CD4-positive, alpha-beta T cell (primary cell): ENCODE measurements around the gene LTN1. TPM values are rescaled to one million over a fixed set of nuclear protein-coding genes. Genes with fewer than 3 reads are reported as not detected.

Source experiments
- ATAC-seq: fragments of 200-7000 bp; cut with Tn5 transposase; one replicate; pipeline ENCODE4 v1.10.0; 2022; ENCODE audit warnings: mild to moderate bottlenecking; ENCODE audit not compliant: poor library complexity
- CTCF ChIA-PET: fragments of 350-600 bp; sonication (Branson Sonifier 250); formaldehyde crosslinking; loops from one replicate; lab custom pipeline; 2021; ENCODE audit warnings: antibody characterized with exemption, inconsistent platforms; lab: Charles Lee
- POLR2A ChIA-PET: fragments of 350-600 bp; sonication (Branson Sonifier 250); formaldehyde crosslinking; loops from one replicate; lab custom pipeline; 2021; ENCODE audit warnings: antibody characterized with exemption, inconsistent platforms; lab: Charles Lee
- DNase-seq, 14 experiments: peaks; one replicate each; pipeline ENCODE4 v3.0.0-alpha.2; 2013 to 2020; ENCODE audit warnings: mixed read lengths in 2 of 14
- H3K27ac ChIP-seq, 2 donors: one replicate each; pipeline versions ENCODE4 v1.5.1 to v1.7.0; 2013; ENCODE audit warnings: low read length in 2 of 2, low read depth in 1 of 2, mild to moderate bottlenecking in 1 of 2
- H3K27me3 ChIP-seq, 2 experiments: 1 replicate in 1 of 2; 2 replicates in 1 of 2; pipeline versions ENCODE4 v1.6.1 to v1.7.0; 2013; ENCODE audit warnings: low read length in 2 of 2, control low read depth in 1 of 2, mild to moderate bottlenecking in 1 of 2, moderate library complexity in 1 of 2; ENCODE audit not compliant: insufficient read depth in 2 of 2, control insufficient read depth in 1 of 2
- H3K36me3 ChIP-seq: one replicate; pipeline ENCODE4 v1.6.1; 2013; ENCODE audit warnings: low read length, control low read depth; ENCODE audit not compliant: insufficient read depth
- H3K4me1 ChIP-seq: one replicate; pipeline ENCODE4 v1.6.1; 2013; ENCODE audit warnings: low read length, control low read depth; ENCODE audit not compliant: insufficient read depth
- H3K4me3 ChIP-seq: one replicate; pipeline ENCODE4 v1.5.1; 2013; ENCODE audit warnings: mild to moderate bottlenecking, low read length, moderate library complexity
- H3K9me3 ChIP-seq, 2 experiments: 1 replicate in 1 of 2; 2 replicates in 1 of 2; pipeline versions ENCODE4 v1.6.1 to v1.7.0; 2013; ENCODE audit warnings: low read length in 2 of 2, mild to moderate bottlenecking in 2 of 2, control low read depth in 1 of 2, moderate library complexity in 1 of 2; ENCODE audit not compliant: control insufficient read depth in 1 of 2, insufficient read depth in 1 of 2
- H3K27ac Mint-ChIP-seq: one replicate; pipeline ENCODE4 v1.8.0; 2020; ENCODE audit warnings: mixed read lengths
- H3K27me3 Mint-ChIP-seq: one replicate; pipeline ENCODE4 v1.8.0; 2021; ENCODE audit warnings: mixed read lengths
- H3K36me3 Mint-ChIP-seq: one replicate; pipeline ENCODE4 v1.8.0; 2021; ENCODE audit warnings: low read depth, mixed read lengths
- H3K4me1 Mint-ChIP-seq: one replicate; pipeline ENCODE4 v1.8.0; 2021; ENCODE audit warnings: low read depth, mixed read lengths
- H3K4me3 Mint-ChIP-seq: one replicate; pipeline ENCODE4 v1.8.0; 2020; ENCODE audit warnings: mild to moderate bottlenecking, mixed read lengths
- H3K9me3 Mint-ChIP-seq: one replicate; pipeline ENCODE4 v1.8.0; 2020; ENCODE audit warnings: mixed read lengths
- intact Hi-C, 2 experiments: fragments of 100-400 bp; cut with DNase I in 1 of 2; cut with micrococcal nuclease in 1 of 2; formaldehyde crosslinking; loops; one replicate each; pipeline versions ENCODE4 v1.15.1 to v1.9.0; 2023 to 2025; cut with DNase I, micrococcal nuclease
- total RNA-seq, 174 experiments: library from RNA in 2 of 174; stranded (reverse) in 2 of 174; gene quantifications; one replicate each; pipeline ENCODE4 v1.2.3 and lab custom pipeline; 2021 to 2026
- TF ChIP-seq, protein P1 (sequence below): fragments of 200-600 bp; IDR thresholded peaks from one replicate; pipeline ENCODE4 v1.8.0; 2022; ENCODE audit warnings: antibody characterized with exemption, mild to moderate bottlenecking

The LTN1 gene
- total RNA-seq, 2 experiments from 2014 or later, result 23.6 to 24.3 TPM

DNA sequence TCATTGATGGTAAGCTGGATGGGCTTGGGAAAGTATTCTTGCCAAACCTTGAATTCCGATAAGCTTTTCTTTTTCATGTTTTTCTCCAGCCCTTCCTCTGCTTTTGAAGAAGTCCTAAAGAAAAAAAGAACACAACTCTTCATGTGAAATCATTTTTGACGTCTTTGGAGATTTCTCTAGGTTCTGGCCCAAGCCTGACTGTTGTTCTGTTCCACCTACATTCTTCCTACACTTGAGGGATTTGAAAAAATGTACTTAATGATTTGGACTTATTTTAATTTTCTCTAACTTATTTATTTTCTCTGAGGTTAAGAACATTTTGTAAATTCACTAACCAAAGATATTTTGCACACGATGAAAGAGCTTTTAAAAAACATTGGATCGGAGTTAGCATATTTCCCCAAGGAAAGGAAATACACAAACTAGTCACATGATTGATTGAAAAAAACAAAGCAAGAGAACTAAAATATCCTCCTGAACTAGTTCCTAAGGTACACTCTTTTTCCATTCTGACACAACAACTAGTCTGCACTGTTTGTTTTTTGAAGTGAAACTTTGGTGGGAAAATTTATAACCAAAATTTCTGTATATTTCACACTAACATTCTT lies 82.3 kb downstream of the LTN1 start:
- no peaks in the 10 kb centered on the region for H3K36me3 ChIP-seq
- no peaks in the 10 kb centered on the region for H3K4me1 ChIP-seq
- no peak for ATAC-seq
- intact Hi-C loops, result no loop called here
- no peak overlapping the region for H3K27ac ChIP-seq
- POLR2A ChIA-PET, result no interaction called here
- no peaks in the 10 kb centered on the region for H3K36me3 Mint-ChIP-seq
- peaks cover 4% of the 10 kb centered on the region for H3K27me3 Mint-ChIP-seq
- no peak for DNase-seq
- no peak overlapping the region for H3K4me3 ChIP-seq
- peaks cover 0 to 6% of the 10 kb centered on the region in 2 experiments for H3K27me3 ChIP-seq
- no peaks in the 10 kb centered on the region for H3K9me3 Mint-ChIP-seq
- H3K9me3 ChIP-seq, result no peaks in the 10 kb centered on the region
- CTCF ChIA-PET, result no interaction called here
- H3K27ac Mint-ChIP-seq, result no peak overlapping the region
- H3K4me3 Mint-ChIP-seq, result no peak overlapping the region
- no peaks in the 10 kb centered on the region for H3K4me1 Mint-ChIP-seq
- TF ChIP-seq, protein P1, sequence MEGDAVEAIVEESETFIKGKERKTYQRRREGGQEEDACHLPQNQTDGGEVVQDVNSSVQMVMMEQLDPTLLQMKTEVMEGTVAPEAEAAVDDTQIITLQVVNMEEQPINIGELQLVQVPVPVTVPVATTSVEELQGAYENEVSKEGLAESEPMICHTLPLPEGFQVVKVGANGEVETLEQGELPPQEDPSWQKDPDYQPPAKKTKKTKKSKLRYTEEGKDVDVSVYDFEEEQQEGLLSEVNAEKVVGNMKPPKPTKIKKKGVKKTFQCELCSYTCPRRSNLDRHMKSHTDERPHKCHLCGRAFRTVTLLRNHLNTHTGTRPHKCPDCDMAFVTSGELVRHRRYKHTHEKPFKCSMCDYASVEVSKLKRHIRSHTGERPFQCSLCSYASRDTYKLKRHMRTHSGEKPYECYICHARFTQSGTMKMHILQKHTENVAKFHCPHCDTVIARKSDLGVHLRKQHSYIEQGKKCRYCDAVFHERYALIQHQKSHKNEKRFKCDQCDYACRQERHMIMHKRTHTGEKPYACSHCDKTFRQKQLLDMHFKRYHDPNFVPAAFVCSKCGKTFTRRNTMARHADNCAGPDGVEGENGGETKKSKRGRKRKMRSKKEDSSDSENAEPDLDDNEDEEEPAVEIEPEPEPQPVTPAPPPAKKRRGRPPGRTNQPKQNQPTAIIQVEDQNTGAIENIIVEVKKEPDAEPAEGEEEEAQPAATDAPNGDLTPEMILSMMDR, result no peak

DNA sequence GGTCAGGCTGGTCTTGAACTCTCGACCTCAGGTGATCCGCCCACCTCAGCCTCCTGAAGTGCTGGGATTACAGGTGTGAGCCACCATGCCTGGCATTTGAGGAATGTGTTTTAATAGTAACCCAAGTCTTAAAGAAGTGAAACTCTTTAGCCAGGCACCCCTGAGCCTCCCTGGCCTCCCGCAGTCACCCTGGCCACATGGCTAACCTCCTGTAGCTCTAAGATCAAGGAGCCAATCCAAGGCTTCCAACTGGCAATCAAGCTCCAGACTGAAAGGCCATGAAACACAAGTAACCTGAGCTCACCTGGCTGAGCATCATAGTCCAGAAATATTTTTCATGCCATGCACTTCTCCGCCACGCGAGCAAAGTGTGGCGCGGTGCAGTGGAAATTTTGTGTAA lies 84.3 kb downstream of the LTN1 start:
- Mint-ChIP-seq H3K4me3 (no peak overlapping the region), H3K27me3 (peaks cover 4% of the 10 kb centered on the region), H3K36me3 (no peaks in the 10 kb centered on the region), H3K4me1 (no peaks in the 10 kb centered on the region), H3K9me3 (no peaks in the 10 kb centered on the region), H3K27ac (no peak overlapping the region)
- Histone ChIP-seq H3K4me1 (no peaks in the 10 kb centered on the region), H3K36me3 (no peaks in the 10 kb centered on the region), H3K27me3 (peaks cover 0 to 6% of the 10 kb centered on the region in 2 experiments), H3K4me3 (no peak overlapping the region), H3K9me3 (peaks cover 0 to 2% of the 10 kb centered on the region in 2 experiments), H3K27ac (no peak overlapping the region)
- ChIA-PET POLR2A (no interaction called here), CTCF (no interaction called here)
- ATAC-seq (no peak), DNase-seq (no peak)
- intact Hi-C loops, result no loop called here
- TF ChIP-seq, protein P1, result no peak

DNA sequence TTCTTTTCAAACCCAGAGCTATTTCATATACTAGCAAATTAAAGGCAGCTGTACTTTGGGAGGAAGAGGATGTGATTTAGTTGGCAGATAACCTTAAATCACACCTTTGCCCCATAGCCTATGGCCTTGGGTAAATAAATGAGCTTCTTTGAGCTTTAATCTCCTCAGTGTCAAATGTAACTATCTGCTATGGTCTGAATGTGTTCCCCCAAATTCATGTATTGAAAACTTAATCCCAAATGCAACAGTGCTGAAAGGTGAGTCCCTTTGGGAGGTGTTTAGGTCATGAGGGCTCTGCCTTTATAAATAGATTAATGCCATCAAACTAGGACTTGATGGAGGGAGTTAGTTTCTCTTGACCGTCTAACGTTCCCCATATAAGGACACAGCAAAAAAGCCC lies 85.8 kb downstream of the LTN1 start:
- intact Hi-C loops, result no loop called here
- H3K4me3 Mint-ChIP-seq, result no peak overlapping the region
- no peak overlapping the region for H3K4me3 ChIP-seq
- TF ChIP-seq, protein P1, result no peak
- H3K36me3 Mint-ChIP-seq, result no peaks in the 10 kb centered on the region
- H3K27ac ChIP-seq, result no peak overlapping the region
- no peaks in the 10 kb centered on the region for H3K27me3 ChIP-seq
- ChIA-PET CTCF (no interaction called here), POLR2A (no interaction called here)
- H3K9me3 ChIP-seq, result peaks cover 0 to 4% of the 10 kb centered on the region in 2 experiments
- H3K27me3 Mint-ChIP-seq, result no peaks in the 10 kb centered on the region
- ATAC-seq, result no peak
- no peak for DNase-seq
- no peaks in the 10 kb centered on the region for H3K36me3 ChIP-seq
- no peak overlapping the region for H3K27ac Mint-ChIP-seq
- H3K4me1 Mint-ChIP-seq, result no peaks in the 10 kb centered on the region
- no peaks in the 10 kb centered on the region for H3K4me1 ChIP-seq
- no peaks in the 10 kb centered on the region for H3K9me3 Mint-ChIP-seq
